Activated effector memory CD4-positive, alpha-beta T cell treated with Interleukin-2 at 50 U/mL for 16 hours (primary cell): ENCODE results near the gene RDH14.

Experiments
- DNase-seq: peaks from one replicate; pipeline ENCODE4 v3.0.0-alpha.2; 2020

RDH14 gene

DNA sequence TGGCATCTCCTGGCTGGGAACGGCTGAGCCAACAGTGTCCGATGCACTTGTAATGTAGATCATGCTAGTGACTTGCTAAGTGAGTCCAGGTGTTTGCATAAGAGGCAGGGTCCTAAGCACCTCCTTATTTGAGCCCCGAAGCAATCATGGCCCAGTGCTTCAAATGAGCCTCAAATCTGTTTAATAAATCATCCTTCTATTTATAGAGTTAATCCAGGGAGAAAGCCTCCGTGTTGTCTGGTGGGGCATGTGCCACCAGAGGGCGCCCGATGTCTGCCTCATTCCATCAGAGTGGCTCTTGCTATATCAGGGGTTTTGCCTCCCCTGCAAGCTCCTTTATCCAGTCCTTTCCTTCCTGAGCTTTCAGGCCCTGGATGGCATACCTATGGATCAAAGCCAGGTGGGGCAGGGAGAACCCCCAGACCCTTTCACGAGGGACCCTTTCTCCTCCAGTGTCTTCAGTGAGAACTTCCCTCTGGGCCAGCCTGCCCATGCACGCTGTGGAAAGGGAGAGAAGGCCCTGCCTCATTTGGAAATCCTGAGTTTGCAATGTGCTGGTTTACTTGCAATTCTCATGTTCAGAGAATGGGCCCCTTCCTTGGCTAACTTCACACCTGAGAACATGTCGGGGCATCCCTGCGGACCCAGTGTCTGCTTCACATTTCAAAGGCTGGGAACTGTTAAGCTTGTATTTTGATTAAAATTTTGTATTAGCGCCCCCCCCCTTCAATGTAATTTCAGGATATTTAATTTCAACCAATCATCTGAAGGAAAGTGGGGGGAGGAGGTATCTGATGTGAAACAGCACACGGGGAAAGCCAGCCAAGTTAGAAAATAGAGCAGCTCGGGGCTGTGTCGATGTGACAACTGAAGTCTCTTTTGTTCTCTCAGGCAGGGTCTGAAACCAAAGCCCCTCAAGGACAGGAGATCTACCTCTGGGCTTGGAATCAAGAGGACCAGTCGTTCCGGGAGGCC, 39.7 kb downstream of the RDH14 start:
- peak; percentile 50 for DNase-seq

DNA sequence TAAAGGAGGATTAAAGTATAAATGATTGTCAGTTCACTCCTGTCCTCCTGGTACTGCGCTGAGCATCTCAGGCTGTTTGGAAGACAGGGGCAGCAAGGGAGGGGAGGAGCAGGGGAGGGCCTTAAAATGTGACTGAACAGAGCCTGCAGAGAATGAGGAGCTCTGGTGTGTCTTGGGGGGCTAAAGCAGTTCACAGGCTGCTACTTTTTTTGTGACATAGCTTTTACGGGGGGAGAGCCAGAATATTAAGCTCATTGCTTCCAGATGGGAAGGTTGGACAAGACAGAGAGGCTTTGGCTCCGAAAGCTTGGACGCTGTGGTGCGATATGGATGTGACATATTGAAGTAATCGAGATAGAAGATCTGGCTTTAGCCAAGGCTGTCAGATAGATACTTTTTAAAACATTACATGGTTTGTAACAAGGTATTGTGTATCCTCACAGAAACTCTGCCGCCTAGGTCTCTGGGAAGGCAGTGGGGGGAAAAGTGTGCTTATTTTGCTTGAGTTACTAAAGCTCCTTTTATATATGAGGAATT, 40.5 kb downstream of the RDH14 start:
- DNase-seq, result no peak

DNA sequence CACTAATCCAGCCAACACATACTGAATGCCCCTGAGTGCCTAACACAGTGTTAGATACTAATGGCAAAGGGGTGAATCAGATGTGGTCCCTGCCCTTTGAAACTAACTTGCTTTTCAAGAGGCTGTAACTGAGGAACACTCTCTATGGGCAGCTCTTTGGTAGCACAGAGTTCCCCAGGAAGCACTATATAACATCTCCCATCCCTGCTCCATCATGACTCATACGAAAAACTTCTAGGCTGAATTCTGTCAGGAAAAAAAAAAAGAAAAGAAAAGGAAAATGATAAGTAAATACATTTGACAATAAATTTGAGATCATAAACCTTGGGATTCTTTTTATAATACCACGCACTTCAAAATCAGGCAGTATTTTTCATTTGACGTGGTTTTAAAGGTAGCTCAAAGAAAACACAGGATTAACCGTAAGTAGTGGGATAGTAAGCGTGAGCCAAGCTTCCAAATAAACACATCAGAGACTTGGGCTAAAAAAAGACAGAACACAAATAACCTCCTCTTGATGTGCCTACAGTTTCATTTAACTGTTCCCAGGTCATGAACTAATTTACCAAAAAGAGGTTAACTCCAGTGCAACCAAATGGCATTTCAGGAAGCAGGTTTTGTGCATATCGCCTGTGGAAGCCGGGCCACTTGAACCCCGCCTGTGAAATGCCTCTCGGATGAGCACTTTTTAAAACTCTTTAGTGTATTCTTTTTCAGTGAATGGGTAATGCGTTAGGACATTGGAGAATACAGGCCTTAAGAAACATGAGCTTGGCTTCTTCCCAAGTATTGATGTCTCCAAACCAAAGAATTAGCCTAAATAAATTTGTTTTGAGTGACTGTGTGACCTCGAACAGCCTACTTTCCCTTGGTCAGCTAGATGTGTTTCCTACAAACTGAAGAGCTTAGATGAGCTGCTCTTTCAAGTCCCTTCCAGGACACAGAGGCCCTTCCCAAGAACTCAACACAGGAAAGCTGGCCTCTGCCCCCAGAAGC, 42.0 kb downstream of the RDH14 start:
- no peak for DNase-seq

DNA sequence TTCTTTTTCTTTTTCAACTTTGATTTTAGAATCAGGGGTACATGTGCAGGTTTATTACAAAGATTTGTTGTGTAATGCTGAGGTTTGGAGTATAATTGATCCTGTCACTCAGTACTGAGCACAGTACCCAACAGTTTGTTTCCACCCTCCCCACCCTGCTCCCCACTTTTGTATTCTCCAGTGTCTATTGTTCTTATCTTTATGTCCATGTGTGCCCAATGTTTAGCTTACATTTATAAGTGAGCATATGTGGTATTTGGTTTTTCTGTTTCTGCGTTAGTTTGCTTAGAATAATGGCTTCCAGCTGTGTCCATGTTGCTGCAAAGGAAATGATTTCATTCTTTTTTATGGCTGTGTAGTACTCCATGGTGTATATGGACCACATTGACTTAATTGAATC, 43.1 kb downstream of the RDH14 start:
- DNase-seq, result no peak

DNA sequence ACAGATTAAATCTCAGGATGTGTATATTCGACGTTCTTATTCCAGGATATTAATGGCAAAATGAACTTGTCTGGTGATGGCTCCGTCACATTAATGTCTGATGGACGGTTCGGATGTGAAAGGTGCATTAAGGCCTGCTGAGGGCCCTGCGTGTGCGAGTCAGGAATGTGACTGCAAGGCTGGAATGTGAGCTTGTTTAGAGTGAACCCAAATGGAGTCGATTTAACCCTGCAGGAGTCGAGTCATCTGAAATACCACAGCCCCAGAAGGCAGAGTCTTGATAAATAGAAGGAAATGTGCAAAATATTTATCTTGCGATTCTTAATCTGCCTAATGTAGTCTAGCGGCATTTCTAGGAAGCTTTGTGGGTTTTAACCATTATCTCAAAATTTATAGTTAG, 44.3 kb downstream of the RDH14 start:
- DNase-seq, result no peak

DNA sequence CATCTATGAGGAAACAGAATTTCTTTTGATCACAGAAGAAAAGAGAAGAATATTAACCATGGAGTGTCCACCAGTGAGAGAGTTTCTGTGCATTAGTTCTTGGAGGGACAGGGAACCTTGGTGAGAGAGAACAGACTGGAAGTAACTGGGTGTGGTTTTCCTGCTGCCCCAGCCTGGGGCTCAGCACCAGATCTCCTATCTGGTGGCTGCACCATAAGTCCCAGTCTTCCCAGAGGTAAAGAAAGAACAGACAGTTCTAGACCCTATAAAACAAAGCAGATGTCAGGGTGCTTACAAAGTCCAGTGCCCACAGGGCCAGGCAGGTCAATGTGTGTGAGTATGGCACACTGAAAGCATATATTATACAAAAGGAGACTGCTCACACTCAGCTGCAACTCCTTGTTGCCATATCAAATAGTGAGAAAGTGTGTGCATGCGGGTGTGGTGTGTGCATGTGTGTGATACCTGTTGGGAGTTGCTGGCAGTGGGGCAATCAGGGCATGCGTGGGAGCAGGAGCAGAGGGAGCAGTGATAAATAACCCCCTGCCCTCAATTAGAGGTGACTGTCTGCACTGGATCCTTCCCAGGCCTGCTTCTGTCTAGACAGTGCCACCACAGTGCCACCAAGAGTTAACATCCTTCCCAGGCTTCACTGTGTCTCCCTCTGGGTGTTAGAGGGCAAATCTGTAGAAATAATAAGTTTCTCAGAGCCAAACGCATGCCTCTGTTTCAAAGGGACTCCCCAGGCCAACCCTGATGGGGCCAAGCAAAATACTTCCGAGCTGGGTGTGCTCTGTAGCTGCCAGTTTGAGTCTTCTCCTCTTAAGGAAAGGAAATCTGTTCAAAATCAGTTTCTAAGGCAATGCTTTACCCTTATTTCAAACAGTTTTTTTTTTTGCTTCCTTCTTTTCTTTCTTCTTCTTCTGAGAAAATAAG, 45.7 kb downstream of the RDH14 start:
- no peak for DNase-seq

DNA sequence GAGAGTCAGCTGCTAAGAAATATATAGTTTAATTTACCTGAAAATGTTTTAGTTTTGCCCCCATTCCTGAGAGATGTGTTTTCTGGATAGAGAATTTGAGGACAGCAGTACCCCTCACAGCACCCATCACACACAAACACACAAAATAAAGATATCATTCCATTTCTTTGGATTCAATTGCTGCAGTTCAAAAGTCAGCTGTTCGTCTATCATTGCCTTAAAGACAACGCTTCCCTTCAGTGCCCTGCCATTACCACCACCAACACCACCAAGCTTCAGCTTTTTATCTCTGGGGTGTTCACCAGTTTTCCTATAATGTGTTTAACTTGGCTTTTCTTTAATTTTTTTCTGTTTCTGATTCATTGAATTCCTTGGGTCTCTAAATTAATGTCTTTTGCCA, 49.7 kb downstream of the RDH14 start:
- no peak for DNase-seq

DNA sequence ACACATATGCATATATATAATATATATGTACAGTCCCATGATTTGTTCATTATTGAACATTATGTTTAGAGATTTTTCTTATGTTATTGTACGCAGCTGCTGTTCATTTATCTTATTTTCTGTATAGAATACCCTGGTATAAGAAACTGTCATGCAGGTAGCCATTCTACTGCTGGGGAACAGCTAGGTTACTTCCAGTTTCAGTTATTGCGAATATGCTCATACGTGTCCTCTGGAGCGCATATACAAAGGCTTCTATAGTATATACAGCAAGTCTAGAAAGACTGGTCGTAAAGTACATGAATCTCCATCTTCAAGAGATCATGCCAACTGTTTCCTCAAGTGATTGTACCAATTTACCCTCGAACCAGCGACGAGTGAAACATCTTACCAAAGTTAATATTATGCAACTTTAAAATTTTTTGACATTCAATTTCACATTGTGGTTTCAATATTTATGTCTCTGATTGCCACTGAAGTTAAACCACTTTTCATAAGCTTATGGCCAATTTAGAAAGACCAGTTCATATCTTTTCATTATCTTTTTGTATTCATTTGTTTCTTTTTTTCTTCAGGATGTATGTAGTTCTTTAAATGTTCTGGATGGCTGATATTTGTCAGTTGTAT, 53.5 kb downstream of the RDH14 start:
- DNase-seq, result no peak

DNA sequence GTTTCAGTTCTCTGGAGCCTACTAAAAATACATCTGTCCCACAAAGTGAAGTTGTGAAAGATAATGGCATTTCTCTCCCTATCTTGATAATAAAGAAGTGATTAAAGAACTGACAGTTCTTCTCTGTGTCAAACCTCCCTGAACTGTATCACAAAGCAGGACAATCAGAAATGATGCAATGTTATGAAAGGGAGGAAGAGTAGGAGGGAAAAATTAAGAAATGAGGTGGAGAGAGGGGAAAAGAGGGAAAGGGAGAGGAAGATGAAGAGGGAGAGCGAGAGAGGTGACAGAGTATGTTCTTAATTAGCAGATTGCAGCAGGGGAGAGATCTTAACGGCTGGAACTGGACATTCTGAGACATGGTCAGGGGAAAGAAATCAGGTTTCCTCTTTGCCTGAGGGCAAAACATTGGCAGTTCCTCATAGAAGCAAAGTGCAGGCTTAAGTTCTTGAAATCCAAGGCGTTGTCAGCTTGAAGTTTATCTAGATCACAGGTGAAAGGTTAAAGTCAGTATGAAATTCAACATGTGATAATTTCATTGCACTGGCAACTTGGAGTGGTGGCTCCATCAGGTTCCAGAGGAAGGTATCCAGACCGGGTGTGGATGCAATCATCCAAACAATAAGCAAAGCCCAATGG, 54.6 kb downstream of the RDH14 start:
- DNase-seq, result no peak
